Fibroblast of gingiva (primary cell): ENCODE data around the gene PTAFR.

ENCODE experiments used
- DNase-seq: peaks from one replicate; pipeline ENCODE4 v3.0.0-alpha.2; 2011; ENCODE audit warnings: low read depth

PTAFR gene

GRCh38 chr1:28178690-28179485 lies 2.4 kb upstream of the PTAFR start:
- DNase-seq = no peak

DNA sequence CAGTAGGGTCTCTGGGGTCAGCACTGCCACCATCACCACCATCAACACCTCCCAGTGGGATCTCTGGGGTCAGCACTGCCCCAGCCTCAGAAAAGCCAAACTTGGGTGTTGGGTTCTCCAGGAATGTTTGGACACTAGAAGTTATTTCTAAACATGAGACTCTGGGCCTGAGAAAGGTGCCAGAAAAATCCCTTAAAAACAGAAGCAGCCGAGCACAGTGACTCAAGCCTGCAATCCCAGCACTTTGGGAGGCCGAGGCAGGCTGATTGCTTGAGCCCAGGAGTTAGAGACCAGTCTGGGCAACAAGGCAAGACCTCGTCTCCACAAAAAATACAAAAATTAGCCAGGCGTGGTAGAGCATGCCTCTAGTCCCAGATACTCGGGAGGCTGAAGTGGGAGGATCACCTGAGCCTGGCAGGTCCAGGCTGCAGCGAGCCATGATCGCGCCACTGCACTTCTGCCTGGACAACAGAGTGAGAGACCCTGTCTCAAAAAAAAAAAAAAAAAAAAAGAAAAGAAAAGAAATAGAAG lies 470 bp downstream of the PTAFR start:
- no peak for DNase-seq

GRCh38 chr1:28173980-28174297 lies 2.6 kb downstream of the PTAFR start:
- DNase-seq = no peak

DNA sequence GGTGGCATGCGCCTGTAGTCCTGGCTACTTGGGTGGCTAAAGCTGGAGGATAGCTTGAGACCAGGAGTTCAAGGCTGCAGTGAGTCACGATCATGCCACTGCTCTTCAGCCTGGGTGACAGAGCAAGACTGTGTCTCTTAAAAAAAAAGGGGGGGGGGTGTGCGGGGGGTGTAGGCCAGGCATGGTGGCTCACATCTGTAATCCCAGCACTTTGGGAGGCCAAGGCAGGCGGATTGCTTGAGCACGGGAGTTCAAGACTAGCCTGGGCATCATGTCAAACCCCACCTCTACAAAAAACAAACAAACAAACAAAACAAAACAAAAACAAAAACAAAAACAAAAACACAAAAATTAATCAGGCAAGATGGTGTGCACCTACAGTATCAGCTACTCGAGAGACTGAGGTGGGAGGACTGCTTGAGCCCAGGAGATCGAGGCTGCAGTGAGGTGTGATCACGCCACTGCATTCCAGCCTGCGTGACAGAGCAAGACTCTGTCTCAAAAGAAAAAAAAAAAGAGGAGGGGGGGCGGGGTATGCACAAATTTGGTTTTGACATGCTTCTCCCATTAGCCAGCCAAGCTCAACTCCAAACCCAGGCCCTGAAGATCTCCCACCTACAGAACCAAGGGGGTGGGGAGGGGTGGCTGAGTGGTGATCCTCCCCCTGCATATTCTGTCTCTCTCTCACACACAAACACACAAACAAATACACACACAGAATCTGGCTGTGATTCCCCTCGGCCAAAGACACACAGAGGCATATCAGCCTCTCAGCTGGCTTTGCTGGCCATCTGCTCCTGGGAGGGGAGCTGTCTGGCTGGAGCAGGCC lies 3.1 kb downstream of the PTAFR start:
- no peak for DNase-seq

- DNase-seq = no peak
These were observed 3.8 kb downstream of the PTAFR start for GRCh38 chr1:28172713-28173150.

- DNase-seq = no peak
These were observed 5.2 kb downstream of the PTAFR start for GRCh38 chr1:28171246-28171645.

DNA sequence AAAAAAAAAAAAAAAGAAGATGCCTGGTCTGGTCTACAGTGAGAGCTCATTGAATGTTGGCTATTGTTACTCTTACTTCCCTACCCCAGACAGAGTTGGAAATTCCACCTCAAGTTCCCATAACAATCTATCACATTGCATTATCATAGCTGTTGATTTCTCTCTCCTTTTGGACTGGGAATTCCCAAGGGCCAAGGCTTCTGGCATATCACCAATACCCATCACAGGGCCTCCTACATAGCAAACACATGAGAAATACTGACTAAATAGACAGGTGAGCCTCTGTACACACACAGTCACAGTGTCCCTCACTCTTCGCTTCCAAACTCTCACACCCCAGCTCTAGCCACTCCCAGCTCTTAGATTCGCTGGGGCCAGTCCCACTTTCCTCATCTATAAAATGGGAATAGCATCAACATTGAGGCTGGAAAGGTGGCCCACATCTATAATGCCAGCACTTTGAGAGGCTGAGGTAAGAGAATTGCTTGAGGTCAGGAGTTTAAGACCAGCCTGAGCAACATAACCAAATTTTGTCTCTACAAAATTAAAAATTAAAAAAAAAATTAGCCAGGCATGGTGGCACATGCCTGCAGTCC lies 6.4 kb downstream of the PTAFR start:
- DNase-seq = no peak

GRCh38 chr1:28163496-28164161 lies 12.9 kb downstream of the PTAFR start:
- DNase-seq = peak; percentile 35

- no peak for DNase-seq
These were observed 14.3 kb downstream of the PTAFR start for GRCh38 chr1:28162151-28162550.

- no peak for DNase-seq
These were observed 14.7 kb downstream of the PTAFR start for GRCh38 chr1:28161751-28162150.

DNA sequence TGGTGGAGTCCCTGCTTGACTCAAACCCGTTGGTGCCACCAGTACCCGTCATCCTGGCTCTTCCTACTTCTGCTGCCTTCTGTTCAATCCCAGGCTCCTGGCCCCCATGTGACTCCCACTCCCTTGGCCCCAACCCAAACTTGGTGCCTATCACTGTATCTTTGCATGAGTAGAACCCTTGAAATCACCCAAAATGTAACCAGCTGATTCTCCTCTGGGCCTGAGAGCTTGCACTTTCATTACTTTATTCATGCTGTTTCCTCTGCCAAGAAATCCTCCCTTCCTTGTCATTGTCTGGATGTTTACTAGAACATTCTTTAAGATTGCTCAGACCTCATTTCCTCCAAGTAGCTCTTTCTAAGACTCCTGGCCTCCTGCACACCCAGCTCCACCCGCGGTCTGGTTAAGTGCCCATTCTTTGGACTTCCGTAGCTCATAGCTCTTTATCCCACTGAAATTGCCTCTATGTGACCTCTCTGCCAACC lies 15.7 kb downstream of the PTAFR start:
- peak; percentile 82 for DNase-seq

GRCh38 chr1:28159680-28160079 lies 16.8 kb downstream of the PTAFR start:
- no peak for DNase-seq

- DNase-seq = no peak
These were observed 17.2 kb downstream of the PTAFR start for GRCh38 chr1:28159243-28159642.

GRCh38 chr1:28157894-28158293 lies 18.6 kb downstream of the PTAFR start:
- DNase-seq = no peak

DNA sequence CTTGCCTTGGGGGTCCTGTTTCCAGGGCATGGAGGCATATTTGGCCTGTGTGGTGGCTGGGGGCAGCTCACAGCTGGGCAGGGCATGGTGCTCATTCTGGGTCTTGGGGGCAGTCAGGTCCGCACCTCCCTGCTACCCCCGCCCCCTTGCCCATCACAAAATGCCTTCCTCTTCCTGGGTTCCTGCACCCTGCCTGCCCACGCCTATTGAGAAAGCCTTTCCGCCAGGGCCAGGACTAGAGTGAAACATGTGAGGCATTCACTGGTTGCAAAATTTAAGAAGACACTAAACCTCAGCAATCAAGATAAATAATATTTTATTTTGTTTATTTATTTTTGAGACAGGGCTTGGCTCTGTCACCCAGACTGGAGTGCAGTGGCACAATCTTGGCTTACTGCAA lies 19.7 kb downstream of the PTAFR start:
- DNase-seq = peak; percentile 59

- DNase-seq = no peak
These were observed 20.9 kb downstream of the PTAFR start for GRCh38 chr1:28155628-28156027.

DNA sequence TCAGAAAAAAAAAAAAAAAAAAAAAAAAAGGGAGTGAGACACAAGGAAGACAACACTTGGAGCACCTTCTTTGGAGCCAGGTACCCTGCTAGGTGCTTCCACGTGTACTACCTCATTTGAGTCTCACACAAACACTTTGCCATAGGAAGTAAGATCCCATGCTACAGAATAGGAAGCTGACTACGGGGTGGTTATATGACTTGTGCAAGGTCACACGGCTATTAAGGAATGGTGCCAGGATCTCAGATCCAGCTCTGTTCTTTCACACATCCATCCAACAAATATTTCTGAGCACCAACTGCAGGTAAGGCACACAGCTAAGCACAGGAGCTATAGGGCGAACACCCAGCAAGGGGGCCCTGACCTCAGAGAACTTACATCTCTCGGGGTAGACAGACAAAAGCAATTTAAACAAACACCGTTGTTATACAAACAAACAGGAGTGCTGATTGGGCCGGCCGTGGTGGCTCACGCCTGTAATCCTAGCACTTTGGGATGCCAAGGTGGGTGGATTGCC lies 22.4 kb downstream of the PTAFR start:
- no peak for DNase-seq

GRCh38 chr1:28150125-28150780 lies 26.2 kb downstream of the PTAFR start:
- no peak for DNase-seq

DNA sequence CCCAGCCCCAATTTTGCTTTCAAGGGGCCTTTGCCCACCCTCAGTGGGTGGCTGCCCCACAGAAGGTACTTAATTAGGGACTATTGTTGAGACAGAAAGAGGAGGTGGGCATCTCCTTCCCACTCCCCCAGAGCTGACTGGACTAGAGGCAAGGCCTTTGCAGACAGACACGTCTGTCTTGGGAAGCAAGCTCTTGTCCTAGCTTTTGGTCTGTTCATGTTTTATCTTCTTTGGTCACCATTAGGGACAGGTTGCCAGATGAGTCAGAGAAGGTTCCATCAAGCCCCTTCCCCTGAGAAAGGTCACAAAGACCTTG lies 27.7 kb downstream of the PTAFR start:
- no peak for DNase-seq

GRCh38 chr1:28147264-28148094 lies 29.0 kb downstream of the PTAFR start:
- DNase-seq = no peak

DNA sequence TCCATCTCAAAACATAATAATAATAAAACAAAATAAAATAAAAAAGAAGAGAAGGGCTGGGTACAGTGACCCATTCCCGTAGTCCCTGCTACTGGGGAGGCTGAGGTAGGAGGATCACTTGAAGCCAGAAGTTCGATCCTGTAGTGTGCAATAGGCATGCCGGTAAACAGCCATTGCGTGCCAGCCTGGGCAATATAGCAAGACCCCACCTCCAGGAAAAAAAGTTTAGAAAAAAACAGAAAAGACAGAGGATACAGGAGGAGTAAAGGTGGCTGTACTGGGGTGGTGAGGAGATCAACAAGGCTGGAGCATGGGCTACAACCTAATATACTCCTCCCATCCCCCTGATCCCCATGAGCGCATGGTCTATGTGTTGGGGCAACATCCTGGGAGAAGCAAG lies 30.8 kb downstream of the PTAFR start:
- no peak for DNase-seq
